ENCODE results near the gene CDK14. TPM values are rescaled to one million over a fixed set of nuclear protein-coding genes. Genes with fewer than 3 reads are reported as not detected.
A peak's percentile ranks its signal among the peaks of the same experiment; 100 is the strongest.

CDK14 gene
- total RNA-seq, 8 experiments from 2014 or later, result 9.9 to 50.5 (median 13.3) TPM

DNA sequence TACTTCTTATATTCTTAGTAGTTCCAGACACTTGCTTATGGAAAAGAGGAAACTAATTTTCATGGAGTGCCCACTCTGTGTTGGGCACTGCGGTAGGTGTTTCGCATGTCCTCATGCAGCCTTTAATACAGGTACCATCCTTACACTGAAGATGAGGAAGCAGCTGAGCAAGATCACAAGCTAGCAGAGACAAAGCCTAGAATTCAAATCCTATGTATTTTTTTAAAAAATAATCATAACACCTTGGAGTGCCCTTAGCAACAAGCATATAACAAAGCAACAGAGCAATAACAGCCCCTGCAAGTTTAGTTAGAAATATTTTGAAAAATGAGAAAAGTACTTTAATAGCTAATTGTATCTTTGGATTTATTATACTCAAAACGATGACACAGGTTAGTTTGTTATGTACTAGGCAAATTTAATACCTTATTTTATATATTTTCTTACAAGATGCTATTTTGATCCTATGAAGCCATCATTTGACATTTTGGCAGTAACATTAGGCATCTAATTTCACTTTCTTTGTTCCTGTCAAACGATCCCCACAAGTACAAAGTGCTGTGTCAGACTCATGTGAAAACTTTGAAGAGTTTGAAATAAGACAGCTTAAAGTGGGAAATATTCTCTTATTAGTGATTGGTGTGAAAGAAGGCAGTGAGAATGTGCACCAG, 245.8 kb downstream of the CDK14 start:
- WGBS, 10 experiments, result 50 to 88% (median 79%) methylated on average over 1 to 4 of the region's 4 CpGs
- H3K4me1 ChIP-seq (replicated peaks in 1 of 2), result no peaks in the 10 kb centered on the region
- no peak overlapping the region for H3K4me3 ChIP-seq
- in situ Hi-C loops (cut with MboI; ENCODE audit: low pct_unique_long_range_greater_than_20kb in 2 of 9, low sequenced_read_pairs in 9 of 9, unreplicated experiment in 9 of 9), result no loop called here
- no peak overlapping the region for H3K27ac ChIP-seq
- no peak for ATAC-seq (replicated peaks in 6 of 8)

- H3K4me1 ChIP-seq (replicated peaks in 1 of 2), result no peaks in the 10 kb centered on the region
- WGBS, 10 experiments, result 43 to 98% (median 90%) methylated on average over 1 to 4 of the region's 4 CpGs; no CpG with 5 or more reads in 1 of the 10 experiments
- ATAC-seq (replicated peaks in 6 of 8), result no peak
- in situ Hi-C loops (cut with MboI; ENCODE audit: low pct_unique_long_range_greater_than_20kb in 2 of 9, low sequenced_read_pairs in 9 of 9, unreplicated experiment in 9 of 9), result no loop called here
- H3K27ac ChIP-seq, result no peak overlapping the region
- H3K4me3 ChIP-seq, result no peak overlapping the region
Observed at GRCh38 chr7:90842430-90842788, 246.3 kb downstream of the CDK14 start.

- no peak overlapping the region for H3K4me3 ChIP-seq
- no peaks in the 10 kb centered on the region for H3K4me1 ChIP-seq (replicated peaks in 1 of 2)
- peak in 1 of 8 experiments; percentile 20 for ATAC-seq (replicated peaks in 6 of 8)
- in situ Hi-C loops (cut with MboI; ENCODE audit: low pct_unique_long_range_greater_than_20kb in 2 of 9, low sequenced_read_pairs in 9 of 9, unreplicated experiment in 9 of 9), result no loop called here
- H3K27ac ChIP-seq, result no peak overlapping the region
Observed at GRCh38 chr7:90843472-90843871, 247.4 kb downstream of the CDK14 start.

DNA sequence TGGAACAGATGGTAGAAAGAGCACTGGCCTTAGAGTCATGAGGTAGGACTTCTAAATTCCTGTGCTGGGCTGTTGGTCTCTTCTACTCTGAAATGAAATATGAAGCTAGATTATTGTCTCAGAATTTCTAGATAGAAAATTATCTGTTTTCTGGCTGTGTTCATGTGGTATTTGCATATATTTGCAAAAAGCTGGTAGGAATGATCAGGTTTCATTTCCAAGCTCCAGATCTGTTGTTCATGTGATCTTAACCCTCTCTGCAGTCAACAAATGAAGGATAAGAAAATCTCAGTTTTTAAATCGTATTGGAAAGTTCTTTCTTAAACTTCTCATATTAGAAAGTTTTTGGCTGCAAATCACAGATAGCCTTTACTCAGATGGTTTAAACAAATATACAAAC, 248.3 kb downstream of the CDK14 start:
- in situ Hi-C loops (cut with MboI; ENCODE audit: low pct_unique_long_range_greater_than_20kb in 2 of 9, low sequenced_read_pairs in 9 of 9, unreplicated experiment in 9 of 9), result no loop called here
- ATAC-seq (replicated peaks in 6 of 8), result peak in 3 of 8 experiments; percentile 44 to 70 (median 60)
- no peaks in the 10 kb centered on the region for H3K4me1 ChIP-seq (replicated peaks in 1 of 2)
- H3K27ac ChIP-seq, result no peak overlapping the region
- WGBS, 10 experiments, result 80 to 100% (median 100%) methylated on average over 1 of the region's 1 CpG; no CpG with 5 or more reads in 1 of the 10 experiments
- no peak overlapping the region for H3K4me3 ChIP-seq

GRCh38 chr7:90846192-90846591, 250.1 kb downstream of the CDK14 start:
- in situ Hi-C loops (cut with MboI; ENCODE audit: low pct_unique_long_range_greater_than_20kb in 2 of 9, low sequenced_read_pairs in 9 of 9, unreplicated experiment in 9 of 9), result no loop called here
- no peak for ATAC-seq (replicated peaks in 6 of 8)
- no peak overlapping the region for H3K4me3 ChIP-seq
- H3K27ac ChIP-seq, result no peak overlapping the region
- H3K4me1 ChIP-seq (replicated peaks in 1 of 2), result peaks cover 0 to 4% of the 10 kb centered on the region in 2 donors

DNA sequence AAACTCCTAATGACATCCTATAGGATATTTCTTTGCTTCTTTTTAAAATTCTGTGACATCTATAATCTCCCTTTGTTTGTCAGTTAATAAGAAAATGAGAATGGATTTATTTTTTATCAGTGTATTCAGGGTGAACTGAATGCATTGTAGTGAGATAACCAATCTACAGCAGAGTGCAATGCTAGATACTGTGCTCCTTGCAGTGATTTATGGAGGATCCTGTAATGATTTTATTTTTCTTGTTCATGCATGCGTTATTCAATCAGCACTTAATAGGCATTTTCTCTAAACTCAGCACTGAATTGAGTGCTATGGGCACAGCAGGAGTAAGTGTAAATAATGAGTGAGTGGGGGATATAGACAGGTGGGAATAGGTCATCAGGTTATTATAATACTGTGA, 253.9 kb downstream of the CDK14 start:
- in situ Hi-C loops (cut with MboI; ENCODE audit: low pct_unique_long_range_greater_than_20kb in 2 of 9, low sequenced_read_pairs in 9 of 9, unreplicated experiment in 9 of 9), result no loop called here
- peak in 5 of 8 experiments; percentile 40 to 73 (median 58) for ATAC-seq (replicated peaks in 6 of 8)
- Histone ChIP-seq H3K27ac (no peak overlapping the region), H3K4me3 (no peak overlapping the region), H3K4me1 (replicated peaks in 1 of 2) (peaks cover 0 to 4% of the 10 kb centered on the region in 2 donors)
- WGBS, 10 experiments, result 80 to 100% (median 95%) methylated on average over 1 of the region's 1 CpG; no CpG with 5 or more reads in 2 of the 10 experiments

- H3K27ac ChIP-seq, result no peak overlapping the region
- in situ Hi-C loops (cut with MboI; ENCODE audit: low pct_unique_long_range_greater_than_20kb in 2 of 9, low sequenced_read_pairs in 9 of 9, unreplicated experiment in 9 of 9), result no loop called here
- H3K4me3 ChIP-seq, result no peak overlapping the region
- no peak for ATAC-seq (replicated peaks in 6 of 8)
- 75 to 100% (median 89%) methylated on average over 1 to 2 of the region's 2 CpGs; no CpG with 5 or more reads in 4 of the 10 experiments for WGBS, 10 experiments
- H3K4me1 ChIP-seq (replicated peaks in 1 of 2), result peaks cover 0 to 4% of the 10 kb centered on the region in 2 donors
Observed at GRCh38 chr7:90850471-90850870, 254.3 kb downstream of the CDK14 start.

DNA sequence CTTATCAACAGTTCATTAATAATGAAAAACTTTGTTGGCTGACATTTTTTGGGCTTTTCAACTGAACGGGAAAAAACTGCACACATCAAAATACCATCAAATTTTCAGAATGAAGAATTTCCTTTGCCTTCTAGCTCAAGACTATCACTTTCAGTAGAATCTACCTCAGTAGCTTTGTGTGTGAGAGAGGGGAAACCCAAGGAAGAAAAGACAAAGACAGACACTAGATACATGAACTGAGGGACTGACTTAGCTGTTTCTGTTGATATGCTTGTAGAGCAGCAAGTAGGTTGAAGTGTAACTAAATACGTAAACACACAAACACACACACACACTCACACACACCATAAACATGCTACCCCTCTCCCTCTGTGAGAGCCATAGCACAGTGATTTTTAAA, 257.1 kb downstream of the CDK14 start:
- H3K4me3 ChIP-seq, result no peak overlapping the region
- no peak for ATAC-seq (replicated peaks in 6 of 8)
- no peak overlapping the region for H3K27ac ChIP-seq
- in situ Hi-C loops (cut with MboI; ENCODE audit: low pct_unique_long_range_greater_than_20kb in 2 of 9, low sequenced_read_pairs in 9 of 9, unreplicated experiment in 9 of 9), result no loop called here
- H3K4me1 ChIP-seq (replicated peaks in 1 of 2), result peaks cover 0 to 4% of the 10 kb centered on the region in 2 donors
- WGBS, 10 experiments, result 83 to 100% (median 97%) methylated on average over 1 to 2 of the region's 2 CpGs; no CpG with 5 or more reads in 2 of the 10 experiments

DNA sequence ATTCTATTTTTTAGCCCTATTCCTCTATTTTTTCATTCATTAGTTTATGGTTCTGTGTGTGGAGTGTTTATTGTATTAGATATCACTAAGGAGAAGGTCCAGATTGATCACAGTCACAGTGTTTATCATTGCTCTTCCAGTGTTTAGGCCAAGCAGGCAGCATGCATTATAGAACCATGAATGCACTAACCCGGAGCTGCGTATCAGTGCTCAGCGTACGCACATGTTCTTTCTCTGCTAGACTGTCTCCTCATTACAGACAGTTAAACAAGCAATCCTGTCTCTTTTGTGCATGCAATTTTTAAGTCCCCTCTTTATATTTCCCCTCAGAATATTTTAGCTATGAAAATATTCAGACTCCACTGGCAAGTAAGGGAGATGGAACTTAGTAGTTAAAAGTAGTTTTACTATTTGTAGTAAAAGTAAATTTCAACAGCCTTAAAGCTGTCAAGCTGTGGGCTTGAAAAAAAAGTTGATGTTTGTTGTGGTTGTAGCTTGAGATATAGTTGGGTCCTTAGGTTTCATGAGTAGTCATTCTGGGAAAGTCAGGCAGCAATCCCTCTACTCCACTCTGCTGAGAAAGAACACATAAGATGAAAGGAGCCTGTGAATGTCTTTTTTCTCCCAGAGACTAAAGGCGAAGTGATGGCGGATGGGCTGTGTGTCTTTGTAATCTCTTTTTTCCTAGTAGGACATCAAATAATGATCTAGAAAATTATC, 260.4 kb downstream of the CDK14 start:
- in situ Hi-C loops (cut with MboI; ENCODE audit: low pct_unique_long_range_greater_than_20kb in 2 of 9, low sequenced_read_pairs in 9 of 9, unreplicated experiment in 9 of 9), result no loop called here
- Histone ChIP-seq H3K4me1 (replicated peaks in 1 of 2) (no peaks in the 10 kb centered on the region), H3K27ac (no peak overlapping the region), H3K4me3 (no peak overlapping the region)
- WGBS, 10 experiments, result 94 to 100% (median 100%) methylated on average over 1 to 6 of the region's 6 CpGs
- peak in 1 of 8 experiments; percentile 30 for ATAC-seq (replicated peaks in 6 of 8)

GRCh38 chr7:90857603-90858002, 261.5 kb downstream of the CDK14 start:
- no peak overlapping the region for H3K4me3 ChIP-seq
- peak in 1 of 8 experiments; percentile 41 for ATAC-seq (replicated peaks in 6 of 8)
- 62 to 100% (median 92%) methylated on average over 1 to 2 of the region's 2 CpGs; no CpG with 5 or more reads in 3 of the 10 experiments for WGBS, 10 experiments
- H3K4me1 ChIP-seq (replicated peaks in 1 of 2), result no peaks in the 10 kb centered on the region
- in situ Hi-C loops (cut with MboI; ENCODE audit: low pct_unique_long_range_greater_than_20kb in 2 of 9, low sequenced_read_pairs in 9 of 9, unreplicated experiment in 9 of 9), result no loop called here
- H3K27ac ChIP-seq, result no peak overlapping the region

GRCh38 chr7:90858546-90858945, 262.4 kb downstream of the CDK14 start:
- Histone ChIP-seq H3K27ac (no peak overlapping the region), H3K4me3 (no peak overlapping the region), H3K4me1 (replicated peaks in 1 of 2) (no peaks in the 10 kb centered on the region)
- no peak for ATAC-seq (replicated peaks in 6 of 8)
- in situ Hi-C loops (cut with MboI; ENCODE audit: low pct_unique_long_range_greater_than_20kb in 2 of 9, low sequenced_read_pairs in 9 of 9, unreplicated experiment in 9 of 9), result no loop called here
- 71 to 100% (median 100%) methylated on average over 1 to 2 of the region's 2 CpGs; no CpG with 5 or more reads in 1 of the 10 experiments for WGBS, 10 experiments

DNA sequence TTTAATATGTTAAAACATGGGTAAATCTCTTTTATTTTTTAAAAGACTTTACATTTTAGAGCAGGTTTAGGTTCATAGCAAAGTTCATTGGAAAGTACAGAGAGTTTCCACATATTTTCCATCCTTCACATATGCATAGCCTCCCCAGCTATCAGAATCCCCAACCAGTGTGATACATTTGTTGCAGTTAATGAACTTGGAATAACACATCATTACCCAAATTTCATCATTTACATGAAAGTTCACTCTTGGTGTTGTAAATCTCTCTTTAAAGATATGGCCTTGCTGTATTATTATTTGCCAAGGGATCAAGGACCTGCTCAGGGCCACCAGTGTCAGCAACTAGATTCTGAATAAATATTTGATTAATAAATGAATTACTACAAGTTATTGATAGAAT, 263.4 kb downstream of the CDK14 start:
- H3K4me1 ChIP-seq (replicated peaks in 1 of 2), result no peaks in the 10 kb centered on the region
- in situ Hi-C loops (cut with MboI; ENCODE audit: low pct_unique_long_range_greater_than_20kb in 2 of 9, low sequenced_read_pairs in 9 of 9, unreplicated experiment in 9 of 9), result no loop called here
- H3K4me3 ChIP-seq, result no peak overlapping the region
- H3K27ac ChIP-seq, result no peak overlapping the region
- ATAC-seq (replicated peaks in 6 of 8), result no peak

DNA sequence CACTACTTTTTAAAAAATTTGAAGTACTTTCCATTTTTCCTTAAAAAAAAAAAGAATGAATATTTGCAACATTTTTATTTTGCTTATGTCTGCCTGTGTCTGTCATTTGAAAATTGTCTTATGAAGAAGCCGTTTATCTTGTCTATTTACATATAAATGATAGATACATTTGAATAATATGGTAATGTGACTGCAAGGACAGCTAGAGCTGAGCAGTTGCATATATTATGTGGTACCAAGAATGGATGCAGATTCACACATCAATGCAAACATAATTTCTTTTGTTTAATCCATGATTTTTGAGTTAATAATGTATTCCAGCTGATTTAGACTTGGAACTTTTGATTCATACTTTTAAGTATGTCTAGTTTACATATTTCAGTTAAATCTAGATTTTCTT, 268.0 kb downstream of the CDK14 start:
- Histone ChIP-seq H3K4me1 (replicated peaks in 1 of 2) (no peaks in the 10 kb centered on the region), H3K4me3 (no peak overlapping the region), H3K27ac (no peak overlapping the region)
- WGBS, 10 experiments, result 0 to 100% (median 17%) methylated on average over 1 of the region's 1 CpG; no CpG with 5 or more reads in 3 of the 10 experiments
- in situ Hi-C loops (cut with MboI; ENCODE audit: low pct_unique_long_range_greater_than_20kb in 2 of 9, low sequenced_read_pairs in 9 of 9, unreplicated experiment in 9 of 9), result no loop called here
- ATAC-seq (replicated peaks in 6 of 8), result peak in 3 of 8 experiments; percentile 32 to 59 (median 43)

- WGBS, 10 experiments, result 78 to 100% (median 93%) methylated on average over 1 of the region's 1 CpG; no CpG with 5 or more reads in 4 of the 10 experiments
- no peak overlapping the region for H3K4me3 ChIP-seq
- H3K27ac ChIP-seq, result no peak overlapping the region
- ATAC-seq (replicated peaks in 6 of 8), result peak in 2 of 8 experiments; percentile 20 to 49
- in situ Hi-C loops (cut with MboI; ENCODE audit: low pct_unique_long_range_greater_than_20kb in 2 of 9, low sequenced_read_pairs in 9 of 9, unreplicated experiment in 9 of 9), result no loop called here
- H3K4me1 ChIP-seq (replicated peaks in 1 of 2), result no peaks in the 10 kb centered on the region
Observed at GRCh38 chr7:90869335-90869734, 273.2 kb downstream of the CDK14 start.

Data from motor neuron (in vitro differentiated cells).